ENCODE measurements around the gene KLHL7. TPM values are rescaled to one million over a fixed set of nuclear protein-coding genes. Genes with fewer than 3 reads are reported as not detected.

KLHL7 gene
- total RNA-seq, 1 experiment from 2014 or later = 35.8 TPM

GRCh38 chr7:23133797-23134196 is 28.2 kb downstream of the KLHL7 start:
- no peak overlapping the region for H3K27ac Mint-ChIP-seq (ENCODE audit: unreplicated experiment)
- CTCF ChIA-PET = no interaction called here
- no TSS peak for BruUV-seq (replicated peaks)

GRCh38 chr7:23135755-23136154 is 30.2 kb downstream of the KLHL7 start:
- BruUV-seq (replicated peaks) = no TSS peak
- ChIA-PET POLR2A (no interaction called here), CTCF (interaction anchor here (0.9 to 1.6 kb wide), 2 partner anchors 30 to 50 kb away, joined by 3 read pairs; no protein-coding TSS in a partner anchor)
- Histone ChIP-seq H3K4me1 (no peaks in the 10 kb centered on the region), H3K27me3 (replicated peaks; ENCODE audit: control insufficient read depth, insufficient read depth, low read length) (no peaks in the 10 kb centered on the region), H3K9me3 (no peaks in the 10 kb centered on the region), H3K4me3 (ENCODE audit: low read depth, low read length) (no peak overlapping the region), H3K36me3 (ENCODE audit: control insufficient read depth, insufficient read depth, low read length) (no peaks in the 10 kb centered on the region)
- intact Hi-C loops (cut with micrococcal nuclease; ENCODE audit: unreplicated experiment) = no loop called here
- H3K36me3 Mint-ChIP-seq (ENCODE audit: insufficient read depth, unreplicated experiment) = no peaks in the 10 kb centered on the region
- no peaks in the 10 kb centered on the region for H3K9me3 Mint-ChIP-seq (ENCODE audit: unreplicated experiment)
- no peaks in the 10 kb centered on the region for H3K27me3 Mint-ChIP-seq (ENCODE audit: insufficient read depth, unreplicated experiment)
- peaks cover 6% of the 10 kb centered on the region for H3K4me1 Mint-ChIP-seq (ENCODE audit: low read depth, unreplicated experiment)
- no peak overlapping the region for H3K4me3 Mint-ChIP-seq (ENCODE audit: unreplicated experiment)
- H3K27ac Mint-ChIP-seq (ENCODE audit: unreplicated experiment) = no peak overlapping the region
- no peak for TF ChIP-seq CTCF (IDR thresholded peaks at IDR 0.05; ENCODE audit: insufficient read depth in 1 of 2, low read depth in 1 of 2, low read length in 1 of 2, severe bottlenecking in 1 of 2, unreplicated experiment in 1 of 2)
- DNase-seq = no peak

More at GRCh38 chr7:23133797-23134196, 28.2 kb downstream of the KLHL7 start:
- H3K4me3 Mint-ChIP-seq (ENCODE audit: unreplicated experiment) = no peak overlapping the region
- no peaks in the 10 kb centered on the region for H3K27me3 ChIP-seq (replicated peaks; ENCODE audit: control insufficient read depth, insufficient read depth, low read length)
- peaks cover 6% of the 10 kb centered on the region for H3K36me3 Mint-ChIP-seq (ENCODE audit: insufficient read depth, unreplicated experiment)
- H3K36me3 ChIP-seq (ENCODE audit: control insufficient read depth, insufficient read depth, low read length) = no peaks in the 10 kb centered on the region
- POLR2A ChIA-PET = no interaction called here
- no peak overlapping the region for H3K4me3 ChIP-seq (ENCODE audit: low read depth, low read length)
- H3K9me3 ChIP-seq = no peaks in the 10 kb centered on the region
- intact Hi-C loops (cut with micrococcal nuclease; ENCODE audit: unreplicated experiment) = no loop called here
- no peak for DNase-seq
- H3K4me1 Mint-ChIP-seq (ENCODE audit: low read depth, unreplicated experiment) = peaks cover 6% of the 10 kb centered on the region
- no peaks in the 10 kb centered on the region for H3K4me1 ChIP-seq
- H3K9me3 Mint-ChIP-seq (ENCODE audit: unreplicated experiment) = no peaks in the 10 kb centered on the region
- TF ChIP-seq CTCF (IDR thresholded peaks at IDR 0.05; ENCODE audit: insufficient read depth in 1 of 2, low read depth in 1 of 2, low read length in 1 of 2, severe bottlenecking in 1 of 2, unreplicated experiment in 1 of 2) = no peak
- no peaks in the 10 kb centered on the region for H3K27me3 Mint-ChIP-seq (ENCODE audit: insufficient read depth, unreplicated experiment)

- Mint-ChIP-seq H3K9me3 (ENCODE audit: unreplicated experiment) (no peaks in the 10 kb centered on the region), H3K4me3 (ENCODE audit: unreplicated experiment) (no peak overlapping the region), H3K27ac (ENCODE audit: unreplicated experiment) (no peak overlapping the region), H3K27me3 (ENCODE audit: insufficient read depth, unreplicated experiment) (no peaks in the 10 kb centered on the region), H3K4me1 (ENCODE audit: low read depth, unreplicated experiment) (peaks cover 6% of the 10 kb centered on the region), H3K36me3 (ENCODE audit: insufficient read depth, unreplicated experiment) (no peaks in the 10 kb centered on the region)
- no peak overlapping the region for H3K4me3 ChIP-seq (ENCODE audit: low read depth, low read length)
- BruUV-seq (replicated peaks) = no TSS peak
- no peak for DNase-seq
- H3K36me3 ChIP-seq (ENCODE audit: control insufficient read depth, insufficient read depth, low read length) = peaks cover under 1% of the 10 kb centered on the region; the same call in 1 of the 2 replicates
- H3K9me3 ChIP-seq = no peaks in the 10 kb centered on the region
- ChIA-PET CTCF (interaction anchor here (0.9 to 1.6 kb wide), 2 partner anchors 30 to 50 kb away, joined by 3 read pairs; no protein-coding TSS in a partner anchor), POLR2A (no interaction called here)
- intact Hi-C loops (cut with micrococcal nuclease; ENCODE audit: unreplicated experiment) = no loop called here
- H3K27me3 ChIP-seq (replicated peaks; ENCODE audit: control insufficient read depth, insufficient read depth, low read length) = no peaks in the 10 kb centered on the region
- no peak for TF ChIP-seq CTCF (IDR thresholded peaks at IDR 0.05; ENCODE audit: insufficient read depth in 1 of 2, low read depth in 1 of 2, low read length in 1 of 2, severe bottlenecking in 1 of 2, unreplicated experiment in 1 of 2)
- H3K4me1 ChIP-seq = no peaks in the 10 kb centered on the region
Measured at GRCh38 chr7:23136216-23136615, 30.6 kb downstream of the KLHL7 start.
